Activated CD4-positive, alpha-beta T cell treated with anti-CD3 and anti-CD28 coated beads, Interleukin-2, amount 50 U/mL, for 4 hours (primary cell): ENCODE results near the gene SETBP1.

Experiments used
- DNase-seq, 2 experiments: peaks; one replicate each; pipeline ENCODE4 v3.0.0-alpha.2; 2020

Gene SETBP1

GRCh38 chr18:44944461-44944860 lies 263.8 kb downstream of the SETBP1 start:
- DNase-seq = no peak

DNA sequence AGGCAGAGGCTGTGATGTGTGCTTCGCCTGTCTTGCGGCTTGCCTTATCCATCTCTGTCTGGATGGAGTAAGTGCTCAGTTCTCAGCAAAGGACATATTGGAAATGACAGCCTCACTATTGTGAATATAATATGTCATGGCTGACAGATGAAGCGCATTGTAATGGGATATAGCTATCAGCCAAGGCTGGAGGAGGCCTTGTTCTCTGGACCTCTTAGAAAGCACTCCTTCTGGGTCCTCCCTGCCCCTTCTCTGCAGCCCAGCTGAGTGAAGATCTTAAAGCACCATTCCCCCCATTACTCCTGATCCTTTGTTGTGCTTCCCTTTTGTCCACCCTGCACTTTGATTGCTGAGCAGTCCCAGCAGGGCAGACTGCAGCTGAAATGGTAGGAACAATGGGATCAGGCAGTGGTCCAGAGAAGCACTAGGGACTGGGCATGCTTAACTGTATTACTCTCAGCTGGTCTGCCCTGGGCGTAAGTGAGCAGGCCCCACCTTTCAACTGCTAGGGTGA lies 265.3 kb downstream of the SETBP1 start:
- DNase-seq = no peak

- DNase-seq = no peak
Measured at GRCh38 chr18:44946529-44947113, 265.9 kb downstream of the SETBP1 start.

DNA sequence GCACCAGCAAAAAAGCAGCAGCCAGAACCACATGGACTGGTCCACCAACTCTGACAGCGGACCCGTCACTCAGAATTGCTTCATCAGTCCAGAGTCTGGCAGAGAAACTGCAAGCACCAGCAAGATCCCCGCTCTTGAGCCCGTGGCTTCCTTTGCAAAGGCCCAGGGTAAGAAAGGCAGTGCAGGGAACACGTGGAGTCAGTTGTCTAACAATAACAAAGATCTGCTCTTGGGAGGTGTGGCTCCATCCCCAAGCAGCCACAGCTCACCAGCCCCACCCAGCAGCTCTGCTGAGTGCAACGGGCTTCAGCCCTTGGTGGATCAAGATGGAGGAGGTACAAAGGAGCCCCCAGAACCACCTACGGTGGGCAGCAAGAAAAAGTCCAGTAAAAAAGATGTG lies 269.3 kb downstream of the SETBP1 start:
- no peak for DNase-seq

GRCh38 chr18:44950685-44951195 lies 270.1 kb downstream of the SETBP1 start:
- no peak for DNase-seq

- no peak for DNase-seq
Measured at GRCh38 chr18:44951748-44952147, 271.1 kb downstream of the SETBP1 start.

- no peak for DNase-seq
Measured at GRCh38 chr18:44954257-44954656, 273.6 kb downstream of the SETBP1 start.

DNA sequence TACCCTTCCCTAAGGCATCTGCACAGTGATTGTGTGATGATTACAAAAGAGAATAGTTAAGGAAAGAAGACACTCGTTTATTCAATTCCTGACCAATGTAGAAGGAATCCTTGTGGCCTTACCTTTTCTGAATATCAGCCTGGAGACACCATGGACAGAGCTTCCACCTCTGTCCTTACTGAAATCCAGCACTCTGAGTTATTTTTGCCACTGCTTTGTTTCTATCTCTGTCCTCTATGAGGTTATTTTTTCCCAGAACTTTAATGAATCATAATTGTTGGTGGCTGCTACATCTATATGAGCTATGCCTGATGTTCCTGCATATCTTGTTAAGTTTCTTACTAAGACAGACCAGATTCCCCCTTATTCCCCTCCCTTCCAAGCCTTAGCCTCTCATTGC lies 275.1 kb downstream of the SETBP1 start:
- no peak for DNase-seq

- DNase-seq = no peak
Measured at GRCh38 chr18:44957025-44957424, 276.3 kb downstream of the SETBP1 start.

- DNase-seq = no peak
Measured at GRCh38 chr18:44957461-44957860, 276.8 kb downstream of the SETBP1 start.

GRCh38 chr18:44958040-44958439 lies 277.4 kb downstream of the SETBP1 start:
- DNase-seq = no peak

GRCh38 chr18:44958455-44958854 lies 277.8 kb downstream of the SETBP1 start:
- no peak for DNase-seq

DNA sequence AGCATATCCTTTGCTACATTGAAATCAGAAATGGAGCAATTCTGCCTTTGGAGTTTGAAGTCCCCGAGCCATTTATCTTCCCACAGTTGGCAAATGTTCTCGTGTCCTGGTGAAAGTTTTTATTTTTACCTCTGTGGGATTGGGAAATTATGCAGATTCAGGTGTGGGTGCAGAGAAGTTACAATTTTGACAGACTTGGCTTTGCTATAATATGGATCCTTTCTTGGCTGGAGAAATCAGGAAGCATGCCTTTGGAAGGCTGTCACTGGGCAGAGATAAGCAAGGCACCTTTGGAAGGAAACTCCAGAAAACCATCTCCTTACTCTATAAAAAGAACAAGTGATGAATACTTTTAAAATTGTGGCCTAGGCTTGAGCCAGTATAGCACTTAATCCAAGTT lies 278.3 kb downstream of the SETBP1 start:
- no peak for DNase-seq

DNA sequence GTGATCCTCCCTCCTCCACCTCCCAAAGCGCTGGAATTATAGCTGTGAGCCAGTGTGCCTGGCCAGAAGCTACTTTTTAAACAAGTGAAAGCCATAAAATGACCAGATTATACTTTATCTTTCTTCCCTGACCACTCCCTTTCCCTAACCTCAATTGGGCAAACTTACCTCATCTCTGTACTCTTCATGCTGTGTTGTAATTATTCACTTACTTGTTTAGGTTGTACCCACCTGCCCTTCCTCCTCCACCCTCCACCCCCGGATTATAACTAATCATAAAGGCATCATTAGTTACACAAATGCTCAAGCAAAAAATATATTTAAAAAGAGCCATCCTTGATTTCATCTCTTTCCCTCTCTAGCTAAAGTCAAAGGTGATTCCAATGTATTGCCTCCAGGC lies 279.9 kb downstream of the SETBP1 start:
- no peak for DNase-seq

DNA sequence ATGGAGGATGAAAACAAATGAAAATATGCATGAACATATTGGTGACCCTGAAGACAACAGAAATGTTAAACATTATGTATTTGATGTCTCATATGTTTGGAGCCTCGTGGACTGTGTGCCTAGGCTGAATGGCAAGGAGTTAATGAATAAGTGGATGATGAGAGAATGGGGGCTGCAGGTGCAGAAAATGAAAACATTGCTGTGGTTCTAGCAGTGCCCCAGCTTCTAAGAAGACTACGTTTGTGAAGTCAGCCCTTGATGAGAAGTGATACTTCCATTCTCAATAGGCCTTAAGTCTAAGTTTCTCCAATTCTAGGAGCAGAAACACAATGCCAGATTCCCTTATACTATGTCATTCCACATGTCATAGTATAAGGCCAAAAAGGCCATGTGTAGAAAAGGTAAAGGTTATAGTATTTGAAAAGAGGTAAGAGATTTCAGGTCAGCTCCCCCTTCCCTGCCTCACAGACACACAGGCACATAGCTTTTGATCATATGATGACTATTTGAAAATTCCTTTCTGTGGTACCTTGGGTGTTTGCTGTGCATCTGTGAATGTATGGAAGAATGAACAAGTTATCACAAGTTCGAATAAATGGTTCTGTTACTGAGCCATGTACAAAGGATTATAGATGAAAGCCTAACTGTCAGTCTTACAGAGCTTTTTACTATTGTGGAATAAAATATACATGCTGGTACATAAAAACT lies 280.8 kb downstream of the SETBP1 start:
- no peak for DNase-seq

GRCh38 chr18:44967599-44967998 lies 286.9 kb downstream of the SETBP1 start:
- DNase-seq = no peak

DNA sequence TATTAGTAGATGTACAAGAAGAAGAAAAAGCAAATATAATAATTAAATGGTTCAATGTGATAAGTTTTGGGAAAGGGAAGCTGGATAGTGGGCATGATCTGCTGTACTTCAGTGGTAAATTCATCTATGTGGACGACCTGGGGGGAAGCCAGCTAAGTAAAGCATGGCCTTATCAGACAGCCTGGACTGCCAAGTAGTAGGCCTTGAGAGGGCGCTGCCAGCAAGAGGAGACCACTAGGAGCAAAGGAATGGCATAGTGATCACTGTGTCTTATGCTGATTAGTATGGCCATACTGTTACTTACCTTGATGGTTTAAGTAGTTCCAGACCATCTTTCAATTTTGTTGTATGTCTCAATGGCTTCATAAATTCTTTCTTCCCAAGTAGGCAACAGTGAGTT lies 287.6 kb downstream of the SETBP1 start:
- DNase-seq = no peak

GRCh38 chr18:44969214-44969795 lies 288.6 kb downstream of the SETBP1 start:
- no peak for DNase-seq

DNA sequence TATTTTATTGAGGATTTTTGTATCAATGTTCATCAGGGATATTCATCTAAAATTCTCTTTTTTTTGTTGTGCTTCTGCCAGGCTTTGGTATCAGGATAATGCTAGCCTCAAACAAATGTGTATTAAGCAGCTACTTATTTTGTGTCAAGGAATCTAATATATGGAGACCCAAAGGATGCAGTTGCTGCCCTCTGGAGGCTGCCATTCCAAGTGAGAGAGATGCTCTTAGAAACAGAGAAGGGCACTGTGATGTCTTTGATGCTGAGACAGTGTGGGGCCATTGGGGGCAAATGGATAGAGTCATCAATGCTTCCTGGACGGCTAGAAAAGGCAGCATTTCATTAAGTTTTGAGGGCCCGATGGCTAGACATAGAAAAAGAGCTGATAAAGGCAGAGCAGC lies 292.6 kb downstream of the SETBP1 start:
- DNase-seq = no peak

DNA sequence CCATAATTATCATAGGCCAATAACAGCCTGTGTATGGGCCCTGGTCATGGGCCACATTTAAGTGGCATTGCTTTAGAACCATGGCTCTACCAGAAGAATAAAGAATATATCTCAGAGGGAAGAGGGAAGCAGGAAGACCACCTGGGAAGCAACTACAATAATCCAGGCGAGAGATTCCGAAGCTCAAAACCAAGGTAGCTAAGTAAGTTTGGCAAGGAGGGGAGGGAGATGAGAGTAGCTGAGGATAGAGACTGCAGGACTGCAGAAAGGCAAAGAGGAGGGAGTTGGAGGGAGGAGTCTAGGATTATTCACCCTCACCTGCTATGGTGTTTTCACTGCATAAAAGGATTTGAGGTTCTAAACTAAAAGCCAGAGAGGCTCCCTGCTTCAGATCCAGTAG lies 293.5 kb downstream of the SETBP1 start:
- no peak for DNase-seq

GRCh38 chr18:44977856-44978255 lies 297.2 kb downstream of the SETBP1 start:
- no peak for DNase-seq

DNA sequence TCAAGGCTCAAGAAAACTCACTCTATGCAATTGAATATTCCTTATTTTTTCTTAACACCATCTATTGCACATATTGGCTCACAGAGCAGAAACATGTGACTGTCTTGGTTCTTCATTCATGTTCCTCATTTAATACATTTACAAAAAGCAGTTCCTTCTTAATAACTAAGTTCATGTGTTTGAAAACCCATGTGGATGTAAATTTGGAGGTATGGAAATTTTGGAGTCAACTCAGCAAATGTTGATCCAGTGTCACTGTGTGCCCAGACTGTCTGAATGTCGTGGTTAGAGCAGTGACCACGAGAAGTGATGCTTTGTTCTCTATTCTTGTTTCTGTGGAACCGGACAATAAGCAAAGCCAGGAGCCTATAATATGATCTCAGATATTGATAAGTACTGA lies 299.1 kb downstream of the SETBP1 start:
- no peak for DNase-seq

- no peak for DNase-seq
Measured at GRCh38 chr18:44981121-44981520, 300.4 kb downstream of the SETBP1 start.

- no peak for DNase-seq
Measured at GRCh38 chr18:44986933-44987332, 306.2 kb downstream of the SETBP1 start.
